ENCODE measurements around the gene UBE3C. TPM values are rescaled to one million over a fixed set of nuclear protein-coding genes. Genes with fewer than 3 reads are reported as not detected.

The UBE3C gene
- total and polyA plus RNA-seq, 9 of the 15 experiments (the other 6 are each of a cell fraction or from before 2014, with no cell fraction given): 9.6 to 91.7 (median 75.4) TPM

DNA sequence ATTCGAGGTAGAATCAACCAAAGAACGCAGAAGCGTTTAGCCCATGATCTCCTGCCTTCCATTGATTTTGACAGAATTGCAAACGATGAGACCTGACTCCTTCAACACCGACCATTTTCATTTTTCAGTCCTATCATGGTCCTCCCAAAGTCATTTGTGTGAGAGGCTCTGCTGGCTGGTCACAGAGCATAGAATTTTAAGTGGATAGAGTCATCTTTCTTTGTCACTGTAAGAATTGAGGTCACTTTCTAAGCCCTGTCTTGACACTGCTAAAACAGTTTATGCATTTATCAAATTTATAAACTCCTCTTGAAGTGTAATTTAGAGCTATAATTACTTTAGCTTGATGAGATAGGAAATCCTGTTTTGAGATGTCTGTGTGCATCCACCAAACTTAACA lies 72.0 kb downstream of the UBE3C start:
- H3K4me3 ChIP-seq: no peak overlapping the region
- no peak overlapping the region for H2AFZ ChIP-seq (ENCODE audit: low read depth, low read length)
- ChIA-PET POLR2A (interaction anchor here (0.8 to 1.6 kb wide), 2 partner anchors 10 to 18 kb away, joined by 4 to 7 read pairs; no protein-coding TSS in a partner anchor), CTCF (ENCODE audit: low intra/inter-chr PET ratio) (no interaction called here)
- H3K27me3 ChIP-seq (ENCODE audit: control insufficient read depth in 2 of 2, insufficient read depth in 2 of 2, low read length in 2 of 2): no peaks in the 10 kb centered on the region
- no peak for ATAC-seq
- no peaks in the 10 kb centered on the region for H3K9me3 ChIP-seq (replicated peaks; ENCODE audit: control insufficient read depth, insufficient read depth, low read depth, low read length)
- H4K20me1 ChIP-seq (replicated peaks; ENCODE audit: control insufficient read depth, insufficient read depth, low read length): no peaks in the 10 kb centered on the region
- H3K4me1 ChIP-seq (replicated peaks in 1 of 2; ENCODE audit: control insufficient read depth in 2 of 2, insufficient read depth in 2 of 2, low read length in 2 of 2): no peaks in the 10 kb centered on the region
- H3K79me2 ChIP-seq (ENCODE audit: control insufficient read depth, insufficient read depth, low read length): peaks cover 6% of the 10 kb centered on the region; the same call in 2 of the 3 replicates
- WGBS (ENCODE audit: insufficient coverage, low coverage, missing lambda C conversion rate): 93% methylated on average over 5 of the region's 5 CpGs
- BruUV-seq (replicated peaks): no TSS peak
- FAIRE-seq: no peak
- intact Hi-C loops (cut with micrococcal nuclease) (no loop called here), in situ Hi-C loops (cut with MboI) (no loop called here)
- H3K9me1 ChIP-seq (ENCODE audit: control insufficient read depth, insufficient read depth, low read length): no peaks in the 10 kb centered on the region
- peaks cover 88% of the 10 kb centered on the region for H3K36me3 ChIP-seq (ENCODE audit: control insufficient read depth, insufficient read depth, low read length)
- no peak overlapping the region for H3K9ac ChIP-seq (ENCODE audit: insufficient read depth in 1 of 2, low read depth in 2 of 2, low read length in 2 of 2)
- DNase-seq (ENCODE audit: extremely low read depth in 1 of 4, low spot score in 3 of 4): no peak
- H3K4me2 ChIP-seq (ENCODE audit: insufficient read depth, low read length): no peak overlapping the region
- no peak overlapping the region for H3K27ac ChIP-seq (ENCODE audit: extremely low read depth, low read depth, low read length)
- no peak for TF ChIP-seq ZNF436 (CRISPR knock-in tag; IDR thresholded peaks at IDR 0.05)
- TF ChIP-seq YBX1 (IDR thresholded peaks at IDR 0.05): no peak
- TF ChIP-seq, protein P1, sequence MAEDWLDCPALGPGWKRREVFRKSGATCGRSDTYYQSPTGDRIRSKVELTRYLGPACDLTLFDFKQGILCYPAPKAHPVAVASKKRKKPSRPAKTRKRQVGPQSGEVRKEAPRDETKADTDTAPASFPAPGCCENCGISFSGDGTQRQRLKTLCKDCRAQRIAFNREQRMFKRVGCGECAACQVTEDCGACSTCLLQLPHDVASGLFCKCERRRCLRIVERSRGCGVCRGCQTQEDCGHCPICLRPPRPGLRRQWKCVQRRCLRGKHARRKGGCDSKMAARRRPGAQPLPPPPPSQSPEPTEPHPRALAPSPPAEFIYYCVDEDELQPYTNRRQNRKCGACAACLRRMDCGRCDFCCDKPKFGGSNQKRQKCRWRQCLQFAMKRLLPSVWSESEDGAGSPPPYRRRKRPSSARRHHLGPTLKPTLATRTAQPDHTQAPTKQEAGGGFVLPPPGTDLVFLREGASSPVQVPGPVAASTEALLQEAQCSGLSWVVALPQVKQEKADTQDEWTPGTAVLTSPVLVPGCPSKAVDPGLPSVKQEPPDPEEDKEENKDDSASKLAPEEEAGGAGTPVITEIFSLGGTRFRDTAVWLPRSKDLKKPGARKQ (CRISPR knock-in tag; IDR thresholded peaks at IDR 0.05): no peak
- TF ChIP-seq TBP (optimal IDR thresholded peaks at IDR 0.05; ENCODE audit: low read depth, low read length): no peak
- TF ChIP-seq ZNF77 (CRISPR knock-in tag; IDR thresholded peaks at IDR 0.05): no peak
- no peak for TF ChIP-seq MCM5 (IDR thresholded peaks at IDR 0.05; ENCODE audit: low read depth)
- no peak for TF ChIP-seq NFYB (IDR thresholded peaks at IDR 0.05; ENCODE audit: extremely low read depth, insufficient read length)
- no peak for TF ChIP-seq CBX3 (IDR thresholded peaks at IDR 0.05; ENCODE audit: borderline replicate concordance in 1 of 2, low read length in 2 of 2)
- no peak for TF ChIP-seq CBX5 (IDR thresholded peaks at IDR 0.05; ENCODE audit: borderline replicate concordance, low read depth)

Measured in K562 (cell line).